BE2C (cell line): Measurements from ENCODE around the gene TUSC2.
"Not testable (repeated sequence)": the region's sequence is repeated elsewhere in the genome, so short reads cannot be mapped to it uniquely, and the experiment has no call there.

ENCODE experiments used
- DNase-seq: peaks from one replicate; pipeline ENCODE4 v3.0.0-alpha.2; 2020
- H3K27me3 ChIP-seq: fragments of 250-450 bp; sonication (Bioruptor Pico); 2 replicates; pipeline ENCODE4 v1.5.1; 2020; ENCODE audit warnings: mild to moderate bottlenecking
- H3K36me3 ChIP-seq: fragments of 250-450 bp; sonication (Bioruptor Pico); 2 replicates; pipeline ENCODE4 v1.5.1; 2020; ENCODE audit warnings: mild to moderate bottlenecking
- H3K4me1 ChIP-seq: fragments of 250-450 bp; sonication (Bioruptor Pico); 2 replicates; pipeline ENCODE4 v1.5.1; 2020
- H3K4me3 ChIP-seq: 2 replicates; pipeline ENCODE4 v1.5.1; 2011; ENCODE audit warnings: low read depth, low read length
- H3K9me3 ChIP-seq: fragments of 250-450 bp; sonication (Bioruptor Pico); 2 replicates; pipeline ENCODE4 v1.5.1; 2020
- TF ChIP-seq, protein P1 (sequence below): IDR thresholded peaks from 2 replicates; pipeline ENCODE4 v1.5.1; 2012; ENCODE audit warnings: mild to moderate bottlenecking, low read depth, low read length

The TUSC2 gene

GRCh38 chr3:50289130-50289529, 38.9 kb downstream of the TUSC2 start:
- TF ChIP-seq, protein P1, sequence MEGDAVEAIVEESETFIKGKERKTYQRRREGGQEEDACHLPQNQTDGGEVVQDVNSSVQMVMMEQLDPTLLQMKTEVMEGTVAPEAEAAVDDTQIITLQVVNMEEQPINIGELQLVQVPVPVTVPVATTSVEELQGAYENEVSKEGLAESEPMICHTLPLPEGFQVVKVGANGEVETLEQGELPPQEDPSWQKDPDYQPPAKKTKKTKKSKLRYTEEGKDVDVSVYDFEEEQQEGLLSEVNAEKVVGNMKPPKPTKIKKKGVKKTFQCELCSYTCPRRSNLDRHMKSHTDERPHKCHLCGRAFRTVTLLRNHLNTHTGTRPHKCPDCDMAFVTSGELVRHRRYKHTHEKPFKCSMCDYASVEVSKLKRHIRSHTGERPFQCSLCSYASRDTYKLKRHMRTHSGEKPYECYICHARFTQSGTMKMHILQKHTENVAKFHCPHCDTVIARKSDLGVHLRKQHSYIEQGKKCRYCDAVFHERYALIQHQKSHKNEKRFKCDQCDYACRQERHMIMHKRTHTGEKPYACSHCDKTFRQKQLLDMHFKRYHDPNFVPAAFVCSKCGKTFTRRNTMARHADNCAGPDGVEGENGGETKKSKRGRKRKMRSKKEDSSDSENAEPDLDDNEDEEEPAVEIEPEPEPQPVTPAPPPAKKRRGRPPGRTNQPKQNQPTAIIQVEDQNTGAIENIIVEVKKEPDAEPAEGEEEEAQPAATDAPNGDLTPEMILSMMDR = no peak
- DNase-seq = no peak
- Histone ChIP-seq H3K27me3 (no peaks in the 10 kb centered on the region), H3K9me3 (no peaks in the 10 kb centered on the region), H3K36me3 (peaks cover 27% of the 10 kb centered on the region), H3K4me3 (no peak overlapping the region), H3K4me1 (no peaks in the 10 kb centered on the region)

DNA sequence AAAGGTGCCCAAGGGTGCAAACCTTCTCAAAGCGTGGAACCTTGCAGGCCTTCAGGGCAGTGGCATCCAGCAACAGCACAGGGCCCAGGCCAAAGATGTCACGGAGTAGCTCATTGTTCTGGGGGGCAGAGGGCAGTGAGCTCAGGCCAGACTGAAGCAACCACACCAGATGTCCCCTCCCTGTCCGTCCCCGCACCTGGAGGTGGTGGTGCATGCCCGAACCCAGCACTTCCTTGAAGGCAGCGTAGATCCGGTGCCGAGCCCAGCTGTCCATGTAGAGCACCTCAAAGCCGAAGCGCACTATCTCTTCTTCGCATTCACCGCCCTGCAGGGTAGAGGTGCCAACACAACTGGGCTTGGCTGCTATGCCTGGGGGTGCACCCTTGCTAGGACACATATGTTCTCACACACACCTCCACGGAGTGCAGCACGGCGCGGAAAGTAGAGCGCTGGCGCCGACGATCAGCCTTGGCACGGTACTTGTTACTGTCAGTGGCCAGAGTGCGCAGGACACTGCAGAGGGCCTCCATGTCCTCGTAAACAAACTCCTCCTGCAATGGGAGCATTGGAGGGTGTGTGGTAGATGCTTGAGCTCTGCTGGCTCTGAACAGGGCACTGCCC, 39.5 kb downstream of the TUSC2 start:
- TF ChIP-seq, protein P1 = no peak
- H3K27me3 ChIP-seq = no peaks in the 10 kb centered on the region
- no peaks in the 10 kb centered on the region for H3K9me3 ChIP-seq
- H3K36me3 ChIP-seq = peaks cover 27% of the 10 kb centered on the region
- H3K4me3 ChIP-seq = no peak overlapping the region
- H3K4me1 ChIP-seq = no peaks in the 10 kb centered on the region
- no peak for DNase-seq

DNA sequence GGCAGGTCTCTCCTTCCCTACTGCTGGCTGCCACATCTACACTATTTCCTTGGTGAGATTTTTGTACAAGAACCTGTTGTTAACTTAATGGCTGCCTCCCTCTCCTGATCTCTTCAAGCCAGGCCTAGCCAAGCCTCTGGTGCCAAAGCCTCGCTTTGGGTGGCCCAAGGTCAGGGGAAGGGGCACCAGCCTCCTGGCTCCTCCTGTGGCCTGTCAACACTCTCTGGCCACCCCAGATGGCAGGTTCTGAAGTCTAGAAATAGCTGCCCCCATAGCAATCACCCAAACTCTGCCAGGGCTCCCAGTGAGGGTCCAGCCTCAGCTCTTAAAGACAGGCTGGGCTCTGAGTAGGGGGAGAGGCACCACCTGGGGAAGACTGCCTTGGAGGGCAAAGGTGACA, 40.8 kb downstream of the TUSC2 start:
- TF ChIP-seq, protein P1 = no peak
- H3K36me3 ChIP-seq = peaks cover 27% of the 10 kb centered on the region
- no peak overlapping the region for H3K4me3 ChIP-seq
- DNase-seq = no peak
- H3K27me3 ChIP-seq = no peaks in the 10 kb centered on the region
- no peaks in the 10 kb centered on the region for H3K4me1 ChIP-seq
- no peaks in the 10 kb centered on the region for H3K9me3 ChIP-seq

DNA sequence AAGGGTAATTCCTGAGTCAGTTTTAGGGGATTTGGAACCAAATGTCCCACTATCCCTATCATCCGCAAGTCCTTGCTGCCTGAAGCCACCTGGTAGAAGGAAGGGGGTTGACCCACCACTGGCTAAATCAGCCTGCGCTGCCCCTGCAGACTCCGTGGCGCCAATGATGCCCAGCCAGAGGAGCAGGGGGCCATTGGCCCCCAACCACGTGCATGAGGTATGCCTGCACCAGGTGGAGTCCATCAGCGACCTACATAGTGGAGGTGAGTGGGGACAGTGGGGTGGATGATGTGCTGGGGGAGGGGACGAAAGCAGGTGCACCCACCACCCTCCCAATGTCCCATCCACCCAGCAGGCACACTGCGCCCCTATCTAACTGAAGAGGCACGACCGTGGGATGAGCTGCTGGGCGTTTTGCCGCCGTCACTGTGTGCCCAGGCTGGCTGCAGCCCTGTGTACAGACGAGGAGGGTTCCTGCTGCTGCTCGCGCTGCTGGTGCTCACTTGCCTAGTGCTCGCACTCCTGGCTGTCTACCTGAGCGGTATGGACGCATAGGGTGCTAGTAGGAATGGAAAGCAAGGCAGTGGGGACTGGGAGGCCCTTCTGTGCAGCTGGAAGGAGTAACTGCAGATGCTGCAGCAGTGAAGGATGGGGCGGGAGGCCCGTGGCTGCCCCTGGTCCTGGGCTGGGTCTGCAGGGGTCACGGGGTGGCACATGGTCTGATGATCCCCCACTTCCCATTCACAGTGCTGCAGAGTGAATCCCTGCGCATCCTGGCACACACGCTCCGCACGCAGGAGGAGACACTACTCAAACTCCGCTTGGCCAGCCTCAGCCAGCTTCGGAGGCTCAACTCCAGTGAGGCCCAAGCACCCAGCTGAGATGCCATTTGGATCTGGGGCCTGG, 41.4 kb downstream of the TUSC2 start:
- Histone ChIP-seq H3K9me3 (no peaks in the 10 kb centered on the region), H3K36me3 (peaks cover 27% of the 10 kb centered on the region), H3K4me3 (no peak overlapping the region), H3K27me3 (no peaks in the 10 kb centered on the region), H3K4me1 (no peaks in the 10 kb centered on the region)
- TF ChIP-seq, protein P1 = no peak
- no peak for DNase-seq

- H3K27me3 ChIP-seq, DNase-seq, H3K9me3 ChIP-seq, H3K4me1 ChIP-seq, H3K4me3 ChIP-seq: not testable (repeated sequence)
- peaks cover 14% of the 10 kb centered on the region for H3K36me3 ChIP-seq
These were observed 43.9 kb downstream of the TUSC2 start for GRCh38 chr3:50284121-50284520.

GRCh38 chr3:50279255-50280016, 48.6 kb downstream of the TUSC2 start:
- no peak overlapping the region for H3K4me3 ChIP-seq
- H3K27me3 ChIP-seq = peaks cover 28% of the 10 kb centered on the region
- TF ChIP-seq, protein P1 = no peak
- no peak for DNase-seq
- H3K9me3 ChIP-seq = no peaks in the 10 kb centered on the region
- H3K36me3 ChIP-seq = no peaks in the 10 kb centered on the region
- H3K4me1 ChIP-seq = no peaks in the 10 kb centered on the region
